Liver (tissue), 9 donors: ENCODE data around the gene TACSTD2. TPM values are rescaled to one million over a fixed set of nuclear protein-coding genes. Genes with fewer than 3 reads are reported as not detected.

Source experiments
- DNase-seq: peaks from one replicate; pipeline ENCODE4 v3.0.0-alpha.2; 2017; ENCODE audit warnings: low spot score
- H3K27ac ChIP-seq, 2 donors: one replicate each; pipeline ENCODE4 v1.7.0; 2013; ENCODE audit warnings: inconsistent platforms in 2 of 2, low read length in 2 of 2, control low read depth in 1 of 2, low read depth in 1 of 2, mild to moderate bottlenecking in 1 of 2
- H3K27me3 ChIP-seq, 4 donors: one replicate each; pipeline versions ENCODE4 v1.6.1 to v1.7.0; 2013; ENCODE audit warnings: low read length in 3 of 4, inconsistent platforms in 1 of 4, mild to moderate bottlenecking in 1 of 4, moderate library complexity in 1 of 4; ENCODE audit not compliant: control insufficient read depth in 4 of 4, insufficient read depth in 4 of 4
- H3K36me3 ChIP-seq, 4 donors: one replicate each; pipeline versions ENCODE4 v1.6.1 to v1.7.0; 2013; ENCODE audit warnings: low read length in 3 of 4, mild to moderate bottlenecking in 3 of 4, low read depth in 1 of 4, moderate library complexity in 1 of 4; ENCODE audit not compliant: control insufficient read depth in 4 of 4, insufficient read depth in 3 of 4
- H3K4me1 ChIP-seq, 4 donors: one replicate each; pipeline versions ENCODE4 v1.6.1 to v1.7.0; 2013; ENCODE audit warnings: low read length in 3 of 4, mild to moderate bottlenecking in 3 of 4, moderate library complexity in 1 of 4; ENCODE audit not compliant: control insufficient read depth in 4 of 4, insufficient read depth in 4 of 4
- H3K4me3 ChIP-seq, 3 donors: one replicate each; pipeline versions ENCODE4 v1.6.1 to v1.7.0; 2013; ENCODE audit warnings: low read length in 3 of 3, control low read depth in 1 of 3, low read depth in 1 of 3, mild to moderate bottlenecking in 1 of 3
- H3K9ac ChIP-seq, 2 donors: one replicate each; pipeline ENCODE4 v1.7.0; 2013; ENCODE audit warnings: low read length in 2 of 2, mild to moderate bottlenecking in 2 of 2, moderate library complexity in 2 of 2, control low read depth in 1 of 2, low read depth in 1 of 2
- H3K9me3 ChIP-seq, 4 donors: one replicate each; pipeline versions ENCODE4 v1.6.1 to v1.7.0; 2013; ENCODE audit warnings: low read length in 3 of 4; ENCODE audit not compliant: control insufficient read depth in 4 of 4
- EGR1 ChIP-seq, 2 donors: IDR thresholded peaks; 2 replicates each; pipeline ENCODE4 v1.6.1; 2016 to 2018; ENCODE audit warnings: antibody characterized with exemption in 2 of 2, low read depth in 2 of 2
- FOXA1 ChIP-seq: IDR thresholded peaks from 2 replicates; pipeline ENCODE4 v1.6.1; 2016; ENCODE audit warnings: antibody characterized with exemption
- FOXA2 ChIP-seq: IDR thresholded peaks from 2 replicates; pipeline ENCODE4 v1.6.1; 2016; ENCODE audit warnings: antibody characterized with exemption
- GABPA ChIP-seq, 2 donors: IDR thresholded peaks in 1 of 2; conservative IDR thresholded peaks in 1 of 2; 2 replicates each; pipeline ENCODE4 v1.6.1; 2016; ENCODE audit warnings: antibody characterized with exemption in 2 of 2, mild to moderate bottlenecking in 1 of 2, moderate library complexity in 1 of 2
- HNF4A ChIP-seq, 2 donors: conservative IDR thresholded peaks; 2 replicates each; pipeline ENCODE4 v1.6.1; 2016; ENCODE audit warnings: antibody characterized with exemption in 2 of 2, mild to moderate bottlenecking in 2 of 2
- HNF4G ChIP-seq: IDR thresholded peaks from 2 replicates; pipeline ENCODE4 v1.6.1; 2016; ENCODE audit warnings: antibody characterized with exemption
- JUND ChIP-seq, 2 donors: IDR thresholded peaks; 2 replicates each; pipeline ENCODE4 v1.6.1; 2016; ENCODE audit warnings: antibody characterized with exemption in 2 of 2
- MAX ChIP-seq: IDR thresholded peaks from 2 replicates; pipeline ENCODE4 v1.6.1; 2016; ENCODE audit warnings: antibody characterized with exemption
- NR2F2 ChIP-seq: IDR thresholded peaks from 2 replicates; pipeline ENCODE4 v1.6.1; 2016; ENCODE audit warnings: antibody characterized with exemption
- RAD21 ChIP-seq, 2 donors: IDR thresholded peaks; 2 replicates each; pipeline ENCODE4 v1.6.1; 2016; ENCODE audit warnings: antibody characterized with exemption in 2 of 2, mild to moderate bottlenecking in 2 of 2
- RXRA ChIP-seq, 2 donors: IDR thresholded peaks; 2 replicates each; pipeline ENCODE4 v1.6.1; 2017 to 2018; ENCODE audit warnings: antibody characterized with exemption in 2 of 2, mild to moderate bottlenecking in 1 of 2
- SP1 ChIP-seq: IDR thresholded peaks from 2 replicates; pipeline ENCODE4 v1.6.1; 2018; ENCODE audit warnings: antibody characterized with exemption, mild to moderate bottlenecking
- TAF1 ChIP-seq: conservative IDR thresholded peaks from 2 replicates; pipeline ENCODE4 v1.6.1; 2016; ENCODE audit warnings: antibody characterized with exemption, mild to moderate bottlenecking
- YY1 ChIP-seq: IDR thresholded peaks from 2 replicates; pipeline ENCODE4 v1.6.1; 2016; ENCODE audit warnings: antibody characterized with exemption, mild to moderate bottlenecking
- WGBS: extraction: QIAGEN DNeasy Blood & Tissue Kit; methylation state at CpG from one replicate; pipeline ENCODE4 v1.1.7; 2013; 5-methylcytosine and 5-hydroxymethylcytosine counted together
- polyA plus RNA-seq, 2 donors: library from polyadenylated mRNA; stranded (reverse) in 1 of 2; unstranded in 1 of 2; fragments of 200-250 nt in 1 of 2; fragments of >200 nt in 1 of 2; fragmentation: Nextera tagmentation in 1 of 2; extraction: Ambion mirVana in 1 of 2; gene quantifications; one replicate each; pipeline versions ENCODE4 v1.2.1 to v1.2.3, GENCODE V29; 2013 to 2015
- total RNA-seq, 2 donors: library from RNA; depleted of rRNA; stranded (reverse); fragments of >200 nt; gene quantifications; one replicate each; pipeline ENCODE4 v1.2.3, GENCODE V29; 2014
- TF ChIP-seq, protein P1 (sequence below): IDR thresholded peaks from 2 replicates; pipeline ENCODE4 v1.6.1; 2016; ENCODE audit warnings: antibody characterized with exemption
- TF ChIP-seq, protein P2 (sequence below): IDR thresholded peaks from 2 replicates; pipeline ENCODE4 v1.6.1; 2016; ENCODE audit warnings: antibody characterized with exemption, mild to moderate bottlenecking
- TF ChIP-seq, protein P3 (sequence below): IDR thresholded peaks from 2 replicates; pipeline ENCODE4 v1.6.1; 2016; ENCODE audit warnings: antibody characterized with exemption
- TF ChIP-seq, protein P4 (sequence below): fragments of 150-350 bp; IDR thresholded peaks from 2 replicates; pipeline ENCODE4 v1.5.1; 2017; ENCODE audit warnings: improper control_type of control experiment, low read depth, low read length; ENCODE audit not compliant: missing input control
- donor health status: healthy.
- donor health status: healthy.
- donor health status: healthy.
- donor health status: healthy.
- donor health status: healthy.

TACSTD2 gene
- total and polyA plus RNA-seq, 4 donors, result 0.61 to 1.5 (median 1.1) TPM

DNA sequence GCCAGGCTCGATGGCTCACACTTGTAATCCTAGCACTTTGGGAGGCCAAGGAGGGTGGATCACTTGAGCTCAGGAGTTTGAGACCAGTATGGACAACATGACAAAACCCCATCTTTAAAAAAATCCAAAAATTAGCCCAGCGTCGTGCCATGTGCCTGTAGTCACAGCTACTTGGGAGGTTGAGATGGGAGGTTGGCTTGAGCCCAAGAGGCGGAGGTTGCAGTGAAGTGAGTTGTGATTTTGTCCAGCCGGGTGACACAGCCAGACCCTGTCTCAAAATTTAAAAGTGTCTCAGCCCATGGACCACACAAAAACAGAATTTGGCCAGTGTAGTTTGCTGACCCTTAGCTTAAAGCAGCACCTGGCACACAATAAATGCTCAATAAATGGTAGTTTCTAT, 11.3 kb upstream of the TACSTD2 start:
- no peak overlapping the region for H3K9ac ChIP-seq
- no peak for DNase-seq
- no peak overlapping the region for H3K27ac ChIP-seq
- no peaks in the 10 kb centered on the region for H3K9me3 ChIP-seq
- H3K4me1 ChIP-seq, result no peaks in the 10 kb centered on the region
- TF ChIP-seq, protein P1, sequence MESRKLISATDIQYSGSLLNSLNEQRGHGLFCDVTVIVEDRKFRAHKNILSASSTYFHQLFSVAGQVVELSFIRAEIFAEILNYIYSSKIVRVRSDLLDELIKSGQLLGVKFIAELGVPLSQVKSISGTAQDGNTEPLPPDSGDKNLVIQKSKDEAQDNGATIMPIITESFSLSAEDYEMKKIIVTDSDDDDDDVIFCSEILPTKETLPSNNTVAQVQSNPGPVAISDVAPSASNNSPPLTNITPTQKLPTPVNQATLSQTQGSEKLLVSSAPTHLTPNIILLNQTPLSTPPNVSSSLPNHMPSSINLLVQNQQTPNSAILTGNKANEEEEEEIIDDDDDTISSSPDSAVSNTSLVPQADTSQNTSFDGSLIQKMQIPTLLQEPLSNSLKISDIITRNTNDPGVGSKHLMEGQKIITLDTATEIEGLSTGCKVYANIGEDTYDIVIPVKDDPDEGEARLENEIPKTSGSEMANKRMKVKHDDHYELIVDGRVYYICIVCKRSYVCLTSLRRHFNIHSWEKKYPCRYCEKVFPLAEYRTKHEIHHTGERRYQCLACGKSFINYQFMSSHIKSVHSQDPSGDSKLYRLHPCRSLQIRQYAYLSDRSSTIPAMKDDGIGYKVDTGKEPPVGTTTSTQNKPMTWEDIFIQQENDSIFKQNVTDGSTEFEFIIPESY, result no peak
- TF ChIP-seq, protein P2, sequence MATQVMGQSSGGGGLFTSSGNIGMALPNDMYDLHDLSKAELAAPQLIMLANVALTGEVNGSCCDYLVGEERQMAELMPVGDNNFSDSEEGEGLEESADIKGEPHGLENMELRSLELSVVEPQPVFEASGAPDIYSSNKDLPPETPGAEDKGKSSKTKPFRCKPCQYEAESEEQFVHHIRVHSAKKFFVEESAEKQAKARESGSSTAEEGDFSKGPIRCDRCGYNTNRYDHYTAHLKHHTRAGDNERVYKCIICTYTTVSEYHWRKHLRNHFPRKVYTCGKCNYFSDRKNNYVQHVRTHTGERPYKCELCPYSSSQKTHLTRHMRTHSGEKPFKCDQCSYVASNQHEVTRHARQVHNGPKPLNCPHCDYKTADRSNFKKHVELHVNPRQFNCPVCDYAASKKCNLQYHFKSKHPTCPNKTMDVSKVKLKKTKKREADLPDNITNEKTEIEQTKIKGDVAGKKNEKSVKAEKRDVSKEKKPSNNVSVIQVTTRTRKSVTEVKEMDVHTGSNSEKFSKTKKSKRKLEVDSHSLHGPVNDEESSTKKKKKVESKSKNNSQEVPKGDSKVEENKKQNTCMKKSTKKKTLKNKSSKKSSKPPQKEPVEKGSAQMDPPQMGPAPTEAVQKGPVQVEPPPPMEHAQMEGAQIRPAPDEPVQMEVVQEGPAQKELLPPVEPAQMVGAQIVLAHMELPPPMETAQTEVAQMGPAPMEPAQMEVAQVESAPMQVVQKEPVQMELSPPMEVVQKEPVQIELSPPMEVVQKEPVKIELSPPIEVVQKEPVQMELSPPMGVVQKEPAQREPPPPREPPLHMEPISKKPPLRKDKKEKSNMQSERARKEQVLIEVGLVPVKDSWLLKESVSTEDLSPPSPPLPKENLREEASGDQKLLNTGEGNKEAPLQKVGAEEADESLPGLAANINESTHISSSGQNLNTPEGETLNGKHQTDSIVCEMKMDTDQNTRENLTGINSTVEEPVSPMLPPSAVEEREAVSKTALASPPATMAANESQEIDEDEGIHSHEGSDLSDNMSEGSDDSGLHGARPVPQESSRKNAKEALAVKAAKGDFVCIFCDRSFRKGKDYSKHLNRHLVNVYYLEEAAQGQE, result no peak
- TF ChIP-seq HNF4G, result no peak
- no peak for TF ChIP-seq TAF1
- WGBS, result 90% methylated on average over 5 of the region's 5 CpGs
- peaks cover 0 to 9% (median 1%) of the 10 kb centered on the region in 4 donors for H3K27me3 ChIP-seq
- no peak overlapping the region for H3K4me3 ChIP-seq
- H3K36me3 ChIP-seq, result no peaks in the 10 kb centered on the region

GRCh38 chr1:58587667-58588066, 10.6 kb upstream of the TACSTD2 start:
- TF ChIP-seq, protein P3, sequence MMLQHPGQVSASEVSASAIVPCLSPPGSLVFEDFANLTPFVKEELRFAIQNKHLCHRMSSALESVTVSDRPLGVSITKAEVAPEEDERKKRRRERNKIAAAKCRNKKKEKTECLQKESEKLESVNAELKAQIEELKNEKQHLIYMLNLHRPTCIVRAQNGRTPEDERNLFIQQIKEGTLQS, result no peak
- Histone ChIP-seq H3K9ac (no peak overlapping the region), H3K4me3 (no peak overlapping the region), H3K9me3 (no peaks in the 10 kb centered on the region), H3K4me1 (no peaks in the 10 kb centered on the region), H3K27ac (no peak overlapping the region), H3K36me3 (no peaks in the 10 kb centered on the region), H3K27me3 (peaks cover 0 to 9% (median 1%) of the 10 kb centered on the region in 4 donors)
- 89% methylated on average over 2 of the region's 2 CpGs for WGBS
- no peak for DNase-seq

GRCh38 chr1:58586271-58586670, 9.2 kb upstream of the TACSTD2 start:
- peaks cover 0 to 10% (median 1%) of the 10 kb centered on the region in 4 donors for H3K27me3 ChIP-seq
- no peaks in the 10 kb centered on the region for H3K4me1 ChIP-seq
- H3K9ac ChIP-seq, result no peak overlapping the region
- no peaks in the 10 kb centered on the region for H3K36me3 ChIP-seq
- no peak overlapping the region for H3K27ac ChIP-seq
- 74% methylated on average over 4 of the region's 4 CpGs for WGBS
- no peak for DNase-seq
- H3K9me3 ChIP-seq, result no peaks in the 10 kb centered on the region
- H3K4me3 ChIP-seq, result no peak overlapping the region
- no peak for TF ChIP-seq RAD21 (IDR thresholded peaks at IDR 0.05)
- no peak for TF ChIP-seq TAF1
- no peak for TF ChIP-seq GABPA (IDR thresholded peaks at IDR 0.05 in 1 of 2, conservative IDR thresholded peaks at IDR 0.05 in 1 of 2)
- TF ChIP-seq NR2F2, result no peak
- TF ChIP-seq YY1, result no peak
- no peak for TF ChIP-seq FOXA2
- TF ChIP-seq, protein P4, sequence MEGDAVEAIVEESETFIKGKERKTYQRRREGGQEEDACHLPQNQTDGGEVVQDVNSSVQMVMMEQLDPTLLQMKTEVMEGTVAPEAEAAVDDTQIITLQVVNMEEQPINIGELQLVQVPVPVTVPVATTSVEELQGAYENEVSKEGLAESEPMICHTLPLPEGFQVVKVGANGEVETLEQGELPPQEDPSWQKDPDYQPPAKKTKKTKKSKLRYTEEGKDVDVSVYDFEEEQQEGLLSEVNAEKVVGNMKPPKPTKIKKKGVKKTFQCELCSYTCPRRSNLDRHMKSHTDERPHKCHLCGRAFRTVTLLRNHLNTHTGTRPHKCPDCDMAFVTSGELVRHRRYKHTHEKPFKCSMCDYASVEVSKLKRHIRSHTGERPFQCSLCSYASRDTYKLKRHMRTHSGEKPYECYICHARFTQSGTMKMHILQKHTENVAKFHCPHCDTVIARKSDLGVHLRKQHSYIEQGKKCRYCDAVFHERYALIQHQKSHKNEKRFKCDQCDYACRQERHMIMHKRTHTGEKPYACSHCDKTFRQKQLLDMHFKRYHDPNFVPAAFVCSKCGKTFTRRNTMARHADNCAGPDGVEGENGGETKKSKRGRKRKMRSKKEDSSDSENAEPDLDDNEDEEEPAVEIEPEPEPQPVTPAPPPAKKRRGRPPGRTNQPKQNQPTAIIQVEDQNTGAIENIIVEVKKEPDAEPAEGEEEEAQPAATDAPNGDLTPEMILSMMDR, result no peak
- no peak for TF ChIP-seq SP1
- TF ChIP-seq RXRA (IDR thresholded peaks at IDR 0.05), result no peak
- TF ChIP-seq, protein P3, result no peak
- no peak for TF ChIP-seq JUND (IDR thresholded peaks at IDR 0.05)
- TF ChIP-seq EGR1 (IDR thresholded peaks at IDR 0.05; ENCODE audit: low read depth in 2 of 2), result no peak
- TF ChIP-seq MAX, result no peak
- no peak for TF ChIP-seq FOXA1
- TF ChIP-seq, protein P1, result no peak
- no peak for TF ChIP-seq HNF4A (conservative IDR thresholded peaks at IDR 0.05)
- TF ChIP-seq HNF4G, result no peak
